A673 (cell line): ENCODE measurements around the gene FAM167B.

ENCODE experiments used
- EZH2 ChIP-seq: fragments of 200-600 bp; sonication (generic); IDR thresholded peaks from 2 replicates; pipeline ENCODE4 v1.6.1; 2017; ENCODE audit warnings: borderline replicate concordance, low read depth, mild to moderate bottlenecking, mixed read lengths, antibody characterized with exemption, low read length; ENCODE audit not compliant: poor library complexity, severe bottlenecking
- TF ChIP-seq, protein P1 (sequence below): fragments of 300-800, 200-600 bp; sonication (generic); conservative IDR thresholded peaks from 2 replicates; pipeline ENCODE4 v1.5.1; 2017; ENCODE audit warnings: low read depth, mild to moderate bottlenecking, antibody characterized with exemption, low read length, moderate library complexity, mixed read lengths

- TF ChIP-seq, protein P1, sequence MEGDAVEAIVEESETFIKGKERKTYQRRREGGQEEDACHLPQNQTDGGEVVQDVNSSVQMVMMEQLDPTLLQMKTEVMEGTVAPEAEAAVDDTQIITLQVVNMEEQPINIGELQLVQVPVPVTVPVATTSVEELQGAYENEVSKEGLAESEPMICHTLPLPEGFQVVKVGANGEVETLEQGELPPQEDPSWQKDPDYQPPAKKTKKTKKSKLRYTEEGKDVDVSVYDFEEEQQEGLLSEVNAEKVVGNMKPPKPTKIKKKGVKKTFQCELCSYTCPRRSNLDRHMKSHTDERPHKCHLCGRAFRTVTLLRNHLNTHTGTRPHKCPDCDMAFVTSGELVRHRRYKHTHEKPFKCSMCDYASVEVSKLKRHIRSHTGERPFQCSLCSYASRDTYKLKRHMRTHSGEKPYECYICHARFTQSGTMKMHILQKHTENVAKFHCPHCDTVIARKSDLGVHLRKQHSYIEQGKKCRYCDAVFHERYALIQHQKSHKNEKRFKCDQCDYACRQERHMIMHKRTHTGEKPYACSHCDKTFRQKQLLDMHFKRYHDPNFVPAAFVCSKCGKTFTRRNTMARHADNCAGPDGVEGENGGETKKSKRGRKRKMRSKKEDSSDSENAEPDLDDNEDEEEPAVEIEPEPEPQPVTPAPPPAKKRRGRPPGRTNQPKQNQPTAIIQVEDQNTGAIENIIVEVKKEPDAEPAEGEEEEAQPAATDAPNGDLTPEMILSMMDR = no peak
- no peak for TF ChIP-seq EZH2
Measured at GRCh38 chr1:32228771-32229170, 18.3 kb upstream of the FAM167B start.
